Pulmonary artery endothelial cell (primary cell): ENCODE results near the gene CCDC182. TPM values are rescaled to one million over a fixed set of nuclear protein-coding genes. Genes with fewer than 3 reads are reported as not detected.

ENCODE experiments used
- DNase-seq: peaks from one replicate; pipeline ENCODE4 v3.0.0-alpha.2; 2011; ENCODE audit warnings: low read depth, low spot score
- total RNA-seq: library from RNA; depleted of rRNA; stranded (reverse); fragments of >200 nt; gene quantifications from 2 replicates; pipeline ENCODE4 v1.2.3, GENCODE V29; 2014

The CCDC182 gene
- total RNA-seq, 1 donor from 2014 or later = not detected

- no peak for DNase-seq
These were observed 12.6 kb upstream of the CCDC182 start for GRCh38 chr17:57757735-57758134.

- no peak for DNase-seq
These were observed 11.9 kb upstream of the CCDC182 start for GRCh38 chr17:57756951-57757350.

DNA sequence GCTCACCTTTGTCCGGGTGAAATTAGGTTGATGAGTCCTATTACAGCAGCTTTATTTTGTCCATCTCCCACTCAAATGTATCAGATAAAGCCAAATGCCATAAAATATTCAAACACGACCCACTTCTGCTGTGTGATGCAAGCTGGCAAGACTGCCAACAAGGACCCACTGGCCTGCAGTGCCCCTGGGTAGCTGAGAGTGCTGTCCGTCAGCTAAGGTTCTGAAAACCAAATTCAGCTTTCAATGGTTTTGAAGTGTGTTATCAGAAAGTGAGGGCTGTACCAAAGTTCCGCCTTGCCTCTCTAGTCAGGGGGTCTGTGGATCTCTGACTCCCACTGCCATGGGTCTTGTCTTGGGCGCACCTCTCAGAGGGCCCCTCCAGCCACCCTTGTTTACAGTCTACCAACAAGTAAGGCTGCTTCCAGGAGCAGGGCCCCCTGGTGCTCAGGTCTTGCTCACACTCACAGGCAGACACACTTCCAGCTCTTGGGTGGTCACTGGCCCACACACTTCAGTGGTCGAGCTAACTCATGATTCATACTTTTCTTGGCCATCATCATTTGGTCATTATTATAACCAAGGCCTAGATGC is 10.5 kb upstream of the CCDC182 start:
- DNase-seq = no peak

- DNase-seq = no peak
These were observed 7.2 kb upstream of the CCDC182 start for GRCh38 chr17:57752031-57752905.

DNA sequence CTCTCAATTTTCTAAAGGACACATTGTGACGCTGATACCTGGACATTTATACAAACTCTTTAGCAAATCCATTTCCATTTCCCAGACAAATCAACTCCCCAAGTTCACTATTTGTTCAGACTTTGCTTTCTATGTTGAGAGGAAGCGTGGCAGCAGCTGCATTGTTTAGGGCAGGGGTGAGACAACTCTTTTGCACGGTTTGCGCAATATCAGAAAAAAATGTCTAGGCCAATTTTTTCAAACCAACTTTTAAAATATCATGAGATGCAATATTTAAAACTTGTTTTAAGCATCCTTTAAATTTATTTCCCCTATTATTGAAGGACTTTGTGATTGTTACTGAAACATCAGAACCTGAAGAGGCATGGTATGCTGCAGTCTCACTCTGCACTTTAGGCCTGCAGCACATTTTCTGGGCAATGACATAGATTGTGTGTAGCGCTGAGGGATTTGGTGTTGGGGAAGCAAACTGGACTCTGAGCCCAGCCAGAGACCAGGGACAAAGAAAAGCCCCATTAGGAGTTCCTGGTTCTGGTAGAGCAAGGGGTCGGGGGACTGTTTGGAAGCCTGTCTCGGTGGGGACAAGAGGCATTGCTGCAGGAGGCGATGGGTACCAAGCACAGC is 6.4 kb upstream of the CCDC182 start:
- no peak for DNase-seq

DNA sequence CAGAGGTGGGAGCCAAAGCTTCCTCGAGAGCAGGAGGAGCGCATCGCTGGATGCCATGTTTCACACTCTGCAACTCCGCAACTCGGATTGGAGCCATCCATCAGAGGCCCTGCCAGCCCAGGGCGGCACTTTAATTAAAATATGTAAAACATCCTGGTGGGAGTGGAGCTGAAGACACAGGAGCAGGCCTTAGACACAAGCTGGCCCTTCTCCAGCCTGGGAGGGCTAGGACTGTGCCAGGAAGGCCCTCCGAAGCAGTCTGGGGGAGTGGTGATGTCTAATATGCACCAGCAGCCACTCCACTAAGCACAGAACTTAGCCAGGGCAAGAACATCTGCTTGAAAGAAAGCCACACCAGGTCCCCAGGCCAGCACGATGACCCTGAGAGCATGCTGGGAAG is 5.8 kb upstream of the CCDC182 start:
- DNase-seq = no peak

GRCh38 chr17:57750109-57750871 is 5.2 kb upstream of the CCDC182 start:
- no peak for DNase-seq

- DNase-seq = no peak
These were observed 4.6 kb upstream of the CCDC182 start for GRCh38 chr17:57749701-57750100.

GRCh38 chr17:57747221-57748017 is 2.3 kb upstream of the CCDC182 start:
- peak; percentile 41 for DNase-seq

GRCh38 chr17:57746221-57746620 is 1.1 kb upstream of the CCDC182 start:
- no peak for DNase-seq

DNA sequence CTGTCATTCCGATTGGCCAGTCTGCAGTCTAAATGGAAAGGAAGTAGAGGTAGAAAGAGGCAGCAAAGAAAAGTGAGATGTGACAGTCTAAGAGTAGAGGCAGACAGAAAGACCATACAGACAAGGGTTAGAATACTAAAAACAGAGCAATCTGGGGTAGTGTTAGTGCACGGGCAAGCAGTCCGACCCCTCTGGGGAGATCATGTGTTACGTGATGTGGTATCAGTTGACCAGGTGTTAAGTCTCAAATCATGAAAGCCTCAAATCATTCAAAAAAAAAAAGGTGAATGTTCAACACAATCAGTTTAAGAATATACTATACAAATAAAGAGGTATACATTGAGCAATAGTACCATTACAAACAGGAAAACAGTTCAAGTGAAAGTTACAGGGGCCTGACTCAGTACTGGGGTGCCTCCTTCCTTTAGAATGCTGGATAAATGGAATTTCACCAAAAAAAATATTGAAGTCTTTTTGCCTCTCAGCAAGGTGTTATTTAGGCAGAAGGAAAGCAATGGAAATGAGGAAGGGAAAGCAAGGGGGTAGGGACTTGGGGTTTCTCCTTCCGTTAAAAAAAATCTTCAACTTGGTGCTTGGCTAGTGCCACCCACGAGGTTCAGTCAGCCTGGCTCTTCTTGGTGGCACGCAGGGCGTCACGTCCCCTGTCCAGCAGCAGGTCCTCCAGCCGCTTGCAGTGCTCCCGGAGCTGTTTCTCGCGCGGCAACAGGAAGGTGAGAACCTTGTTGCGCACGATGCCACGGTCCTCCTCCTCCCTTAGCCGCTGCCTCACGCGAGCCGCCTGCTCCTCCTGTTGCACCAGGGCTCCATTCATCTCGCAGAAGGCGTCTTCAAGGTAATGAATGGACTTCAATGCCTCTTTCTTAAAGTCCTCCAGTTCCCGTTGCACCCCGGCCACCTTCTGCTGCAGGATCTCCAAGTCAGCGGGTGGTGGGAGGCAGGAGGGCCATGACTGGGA is 616 bp downstream of the CCDC182 start:
- no peak for DNase-seq

DNA sequence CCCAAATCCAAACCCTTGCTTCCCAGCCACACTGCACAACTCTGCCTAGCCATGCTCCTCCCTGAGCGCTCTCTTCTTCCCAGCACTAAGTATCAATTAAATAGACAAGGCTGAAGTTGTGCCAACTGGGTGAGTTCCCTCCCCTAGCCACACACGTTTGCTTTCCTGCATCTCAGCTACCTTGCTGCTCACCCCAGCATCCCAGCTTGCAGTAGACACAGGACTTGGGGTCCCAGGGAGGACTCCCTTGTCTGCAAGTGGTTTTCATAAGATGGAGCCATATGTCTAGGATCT is 4.9 kb downstream of the CCDC182 start:
- no peak for DNase-seq

GRCh38 chr17:57739402-57740234 is 5.5 kb downstream of the CCDC182 start:
- DNase-seq = no peak

- DNase-seq = no peak
These were observed 7.6 kb downstream of the CCDC182 start for GRCh38 chr17:57737450-57737849.

- no peak for DNase-seq
These were observed 9.4 kb downstream of the CCDC182 start for GRCh38 chr17:57735707-57736106.

DNA sequence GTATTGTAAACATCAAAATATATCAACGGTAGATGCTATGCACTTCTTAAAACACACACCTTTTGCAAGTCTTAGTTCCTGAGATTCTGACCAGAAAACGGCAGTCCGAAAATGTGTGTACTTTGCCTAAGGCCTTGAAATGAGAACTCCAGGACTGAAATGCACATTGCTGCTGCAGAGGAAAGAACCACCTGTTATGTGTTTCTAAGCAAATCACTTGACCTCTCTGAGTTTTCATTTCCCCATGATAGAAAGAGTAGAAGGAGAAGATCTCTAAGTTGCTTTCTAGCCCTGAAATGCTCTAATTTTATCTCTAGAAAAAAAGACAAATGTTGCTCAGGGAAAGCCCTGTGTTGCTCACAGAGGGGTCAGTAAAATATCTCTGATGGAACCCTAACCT is 9.9 kb downstream of the CCDC182 start:
- DNase-seq = no peak

- DNase-seq = no peak
These were observed 12.0 kb downstream of the CCDC182 start for GRCh38 chr17:57733085-57733484.

DNA sequence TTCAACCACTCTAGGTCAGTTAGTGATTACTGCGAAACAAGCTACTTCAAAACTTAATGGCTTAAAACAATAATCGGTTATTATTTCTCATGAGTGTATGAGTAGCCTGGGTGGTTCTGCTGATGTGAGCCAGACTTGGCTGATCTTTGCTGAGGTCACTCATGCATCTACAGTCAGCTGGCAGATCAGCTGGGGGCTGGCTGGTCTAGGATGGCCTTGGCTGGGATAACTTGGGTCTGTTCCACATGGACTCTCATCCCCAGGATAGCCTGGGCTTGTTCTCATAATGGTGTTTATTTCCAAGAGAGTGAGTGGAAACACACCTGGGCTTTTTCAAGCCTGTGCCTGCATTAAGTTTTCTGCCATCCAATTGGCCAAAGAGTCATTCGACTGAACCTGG is 13.0 kb downstream of the CCDC182 start:
- DNase-seq = no peak

DNA sequence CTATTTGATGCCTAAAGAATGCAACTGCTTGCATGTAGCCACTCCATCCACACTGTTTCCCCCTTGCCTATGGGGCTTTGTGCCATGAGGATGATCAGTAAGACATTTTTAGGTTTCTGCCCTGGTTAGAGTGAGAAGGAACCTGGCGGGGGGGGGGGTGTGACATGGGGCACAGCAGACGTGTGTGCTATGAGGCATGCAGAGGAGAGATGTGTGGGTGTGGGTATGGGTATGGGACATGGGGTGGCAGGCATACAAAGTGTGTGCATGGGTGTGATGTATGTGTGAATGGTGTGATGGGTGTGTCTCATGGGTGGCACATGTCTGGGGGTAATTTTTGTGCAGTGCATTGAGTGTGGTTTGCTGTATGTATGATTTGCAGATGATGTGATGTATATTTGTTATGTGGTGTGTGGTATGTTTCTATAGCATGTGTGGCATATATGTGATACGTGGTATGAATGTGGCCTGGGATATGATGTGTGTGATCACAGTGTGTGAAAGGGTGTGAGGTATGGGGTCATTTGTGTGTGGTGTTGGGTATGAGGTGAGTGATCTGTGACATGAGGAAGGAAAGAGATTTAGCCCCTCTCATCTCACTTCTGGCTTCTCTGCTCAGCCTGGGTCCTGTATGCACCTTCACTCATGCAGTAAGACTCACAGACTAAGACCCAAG is 14.9 kb downstream of the CCDC182 start:
- DNase-seq = no peak
